Smooth muscle cell (in vitro differentiated cells): ENCODE measurements around the gene CHCHD3. TPM values are rescaled to one million over a fixed set of nuclear protein-coding genes. Genes with fewer than 3 reads are reported as not detected.

ENCODE experiments used
- DNase-seq: peaks from one replicate; lab custom pipeline; 2025; ENCODE audit not compliant: unreplicated experiment; lab: John Stamatoyannopoulos, UW
- H2AFZ ChIP-seq: fragments of 200-600 bp; sonication (generic); 2 replicates; pipeline ENCODE4 v1.6.0; 2016; ENCODE audit warnings: antibody characterized with exemption, low read depth, mild to moderate bottlenecking
- H3F3A ChIP-seq: fragments of 200-600 bp; sonication (generic); 2 replicates; pipeline ENCODE4 v1.6.0; 2017; ENCODE audit warnings: antibody characterized with exemption, low read depth
- H3K27ac ChIP-seq: fragments of 200-600 bp; sonication (generic); 2 replicates; pipeline ENCODE4 v1.5.1; 2016; ENCODE audit warnings: low read depth, mild to moderate bottlenecking
- H3K27me3 ChIP-seq: fragments of 200-600 bp; sonication (generic); 2 replicates; pipeline ENCODE4 v1.6.1; 2016; ENCODE audit warnings: low read depth, mild to moderate bottlenecking
- H3K36me3 ChIP-seq: fragments of 200-600 bp; sonication (generic); 2 replicates; pipeline ENCODE4 v1.5.1; 2016; ENCODE audit warnings: low read depth
- H3K4me1 ChIP-seq: fragments of 200-600 bp; sonication (generic); 2 replicates; pipeline ENCODE4 v1.5.1; 2016; ENCODE audit warnings: low read depth
- H3K4me2 ChIP-seq: fragments of 200-600 bp; sonication (generic); 2 replicates; pipeline ENCODE4 v1.6.0; 2016; ENCODE audit warnings: mild to moderate bottlenecking
- H3K4me3 ChIP-seq: fragments of 200-600 bp; sonication (generic); 2 replicates; pipeline ENCODE4 v1.5.1; 2016; ENCODE audit warnings: mild to moderate bottlenecking
- H3K79me2 ChIP-seq: fragments of 200-600 bp; sonication (generic); 2 replicates; pipeline ENCODE4 v1.6.0; 2016; ENCODE audit warnings: low read depth, mild to moderate bottlenecking
- H3K9ac ChIP-seq: fragments of 200-600 bp; sonication (generic); 2 replicates; pipeline ENCODE4 v1.6.0; 2016; ENCODE audit warnings: low read depth
- H3K9me3 ChIP-seq: fragments of 200-600 bp; sonication (generic); replicated peaks from 2 replicates; pipeline ENCODE4 v1.5.1; 2016; ENCODE audit warnings: low read depth
- H4K20me1 ChIP-seq: fragments of 200-600 bp; sonication (generic); 2 replicates; pipeline ENCODE4 v1.6.0; 2016; ENCODE audit warnings: low read depth
- CTCF ChIP-seq: fragments of 200-600 bp; sonication (generic); IDR thresholded peaks from 2 replicates; pipeline ENCODE4 v1.5.1; 2017; ENCODE audit warnings: borderline replicate concordance, mild to moderate bottlenecking, antibody characterized with exemption; ENCODE audit not compliant: insufficient read depth, poor library complexity, severe bottlenecking
- WGBS: methylation state at CpG from one replicate; pipeline ENCODE4 v1.1.7; 2016; ENCODE audit warnings: low lambda C conversion rate; 5-methylcytosine and 5-hydroxymethylcytosine counted together
- polyA plus RNA-seq: library from polyadenylated mRNA; unstranded; fragments of >200 nt; fragmentation: Nextera tagmentation; extraction: Ambion mirVana; gene quantifications from 2 replicates; pipeline ENCODE4 v1.2.1, GENCODE V29; 2016
- total RNA-seq: library from RNA; depleted of rRNA; stranded (reverse); fragments of >200 nt; gene quantifications from 2 replicates; pipeline ENCODE4 v1.2.3, GENCODE V29; 2014

CHCHD3 gene
- total and polyA plus RNA-seq, 2 experiments from 2014 or later = 49.8 to 59.2 TPM

GRCh38 chr7:132759482-132760243 is 322.2 kb downstream of the CHCHD3 start:
- TF ChIP-seq CTCF = no peak
- Histone ChIP-seq H3K36me3 (no peaks in the 10 kb centered on the region), H3F3A (no peaks in the 10 kb centered on the region), H2AFZ (no peak overlapping the region), H3K4me2 (no peak overlapping the region), H3K27me3 (no peaks in the 10 kb centered on the region), H3K27ac (no peak overlapping the region), H3K9ac (no peak overlapping the region), H4K20me1 (no peaks in the 10 kb centered on the region), H3K4me1 (peaks cover 4% of the 10 kb centered on the region), H3K79me2 (no peaks in the 10 kb centered on the region), H3K4me3 (no peak overlapping the region), H3K9me3 (no peaks in the 10 kb centered on the region)
- 81% methylated on average over 15 of the region's 15 CpGs for WGBS
- DNase-seq = no peak

GRCh38 chr7:132758986-132759385 is 322.9 kb downstream of the CHCHD3 start:
- Histone ChIP-seq H3K9me3 (no peaks in the 10 kb centered on the region), H4K20me1 (no peaks in the 10 kb centered on the region), H3K9ac (no peak overlapping the region), H3K4me2 (no peak overlapping the region), H3K27me3 (no peaks in the 10 kb centered on the region), H3K4me3 (no peak overlapping the region), H3K4me1 (peaks cover 4% of the 10 kb centered on the region), H3K27ac (no peak overlapping the region), H3F3A (no peaks in the 10 kb centered on the region), H2AFZ (no peak overlapping the region), H3K36me3 (no peaks in the 10 kb centered on the region), H3K79me2 (no peaks in the 10 kb centered on the region)
- no peak for DNase-seq
- WGBS = 97% methylated on average over 5 of the region's 5 CpGs
- TF ChIP-seq CTCF = no peak

- 94% methylated on average over 3 of the region's 3 CpGs for WGBS
- Histone ChIP-seq H3K36me3 (no peaks in the 10 kb centered on the region), H3F3A (no peaks in the 10 kb centered on the region), H3K27me3 (no peaks in the 10 kb centered on the region), H4K20me1 (no peaks in the 10 kb centered on the region), H3K27ac (no peak overlapping the region), H3K4me2 (no peak overlapping the region), H3K4me3 (no peak overlapping the region), H3K9me3 (no peaks in the 10 kb centered on the region), H2AFZ (no peak overlapping the region), H3K4me1 (peaks cover 4% of the 10 kb centered on the region), H3K79me2 (no peaks in the 10 kb centered on the region), H3K9ac (no peak overlapping the region)
- no peak for DNase-seq
- no peak for TF ChIP-seq CTCF
These were observed 324.1 kb downstream of the CHCHD3 start for GRCh38 chr7:132757783-132758182.

- DNase-seq = no peak
- Histone ChIP-seq H3K27ac (no peak overlapping the region), H3K9me3 (no peaks in the 10 kb centered on the region), H3K27me3 (no peaks in the 10 kb centered on the region), H3K4me2 (no peak overlapping the region), H2AFZ (no peak overlapping the region), H3K4me3 (no peak overlapping the region), H4K20me1 (no peaks in the 10 kb centered on the region), H3K4me1 (peaks cover 12% of the 10 kb centered on the region), H3F3A (no peaks in the 10 kb centered on the region), H3K9ac (no peak overlapping the region), H3K79me2 (no peaks in the 10 kb centered on the region), H3K36me3 (no peaks in the 10 kb centered on the region)
- 88% methylated on average over 5 of the region's 5 CpGs for WGBS
- no peak for TF ChIP-seq CTCF
These were observed 325.4 kb downstream of the CHCHD3 start for GRCh38 chr7:132756484-132756990.
